SK-N-DZ (cell line): ENCODE results near the gene FNDC11.

Source experiments
- DNase-seq: peaks from one replicate; pipeline ENCODE4 v3.0.0-alpha.2; 2015; ENCODE audit warnings: low spot score

Gene FNDC11

DNA sequence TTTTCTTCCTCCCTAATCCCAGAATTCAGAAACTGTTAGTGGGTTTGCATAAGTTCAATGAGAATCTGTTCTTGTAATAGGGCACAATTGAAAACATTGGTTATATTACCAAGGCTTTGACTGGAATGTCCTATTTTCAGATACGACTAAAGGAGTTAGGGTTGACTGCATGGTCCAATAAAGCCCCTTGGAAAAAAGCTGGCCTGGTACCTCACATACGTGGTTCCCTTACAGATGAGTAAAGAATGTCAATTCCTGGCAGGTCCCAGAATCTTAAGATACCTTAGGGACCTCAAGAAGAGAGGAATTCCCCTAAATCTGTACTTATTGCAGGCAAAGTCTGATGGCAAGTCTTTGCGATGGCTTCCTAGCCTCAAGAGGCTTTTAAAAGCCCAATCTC, 28.8 kb upstream of the FNDC11 start:
- DNase-seq = no peak

- no peak for DNase-seq
These were observed 28.0 kb upstream of the FNDC11 start for GRCh38 chr20:63525971-63526370.

- DNase-seq = no peak
These were observed 26.8 kb upstream of the FNDC11 start for GRCh38 chr20:63527184-63527583.

GRCh38 chr20:63529180-63529860, 24.6 kb upstream of the FNDC11 start:
- no peak for DNase-seq

DNA sequence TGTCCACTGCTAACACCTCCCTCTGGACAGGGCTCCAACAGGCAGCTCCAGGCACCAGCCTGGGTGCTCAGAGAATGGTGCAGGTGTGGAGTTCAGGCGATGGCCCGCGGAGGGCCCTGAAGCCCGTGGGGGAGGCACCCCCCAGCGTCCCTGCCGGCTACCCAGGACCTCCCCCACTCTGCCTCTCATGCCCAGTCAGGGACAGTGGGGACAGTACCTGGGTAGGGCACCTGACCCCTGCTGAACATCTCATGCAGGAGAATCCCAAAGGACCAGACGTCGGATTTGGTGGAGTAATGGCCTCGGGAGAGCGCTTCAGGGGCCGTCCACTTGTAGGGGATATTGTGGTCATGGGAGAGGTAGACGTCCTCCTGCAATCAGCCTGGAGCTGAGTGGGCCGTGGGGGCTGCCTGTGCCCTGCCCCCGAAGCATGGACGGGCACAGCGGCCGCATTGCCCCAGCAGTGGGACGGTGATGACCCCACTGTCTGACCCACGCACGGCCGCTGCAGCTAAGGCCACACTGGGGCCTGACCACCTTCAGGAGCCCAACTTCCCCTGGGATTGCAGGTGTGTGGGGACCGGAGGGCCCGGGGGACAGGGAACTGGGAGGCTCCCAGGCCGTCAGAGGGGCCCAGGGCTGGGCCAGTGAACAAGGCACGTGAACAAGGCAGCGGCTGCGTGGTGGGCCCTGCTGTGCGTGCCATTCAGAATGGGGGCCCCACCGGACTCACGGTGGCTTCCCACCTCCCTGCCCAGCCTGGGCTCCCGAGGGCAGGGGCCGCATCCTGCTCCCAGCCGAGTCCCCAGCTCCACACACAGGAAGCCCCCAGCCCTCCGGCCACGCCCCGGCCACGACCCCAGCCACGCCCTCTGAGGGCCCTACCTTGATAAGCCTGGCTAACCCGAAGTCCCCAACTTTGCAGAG, 23.8 kb upstream of the FNDC11 start:
- DNase-seq = no peak

DNA sequence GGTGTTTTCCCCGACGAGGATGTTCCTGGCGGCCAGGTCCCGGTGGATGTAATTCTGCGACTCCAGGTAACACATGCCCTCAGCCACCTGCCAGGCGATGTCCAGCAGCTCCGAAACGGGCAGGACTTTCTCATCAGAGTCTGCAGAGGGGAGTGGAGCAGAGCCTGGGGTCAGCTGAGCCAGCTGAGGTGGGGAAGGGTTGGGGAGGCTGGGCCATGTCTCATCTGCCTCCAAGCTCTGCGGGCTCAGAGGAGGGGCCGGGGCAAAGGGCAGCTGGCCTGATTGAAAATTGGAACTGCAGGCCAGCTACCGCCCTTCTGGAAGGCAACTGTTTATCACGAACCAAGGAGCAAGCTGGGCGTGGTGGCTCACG, 23.2 kb upstream of the FNDC11 start:
- no peak for DNase-seq

DNA sequence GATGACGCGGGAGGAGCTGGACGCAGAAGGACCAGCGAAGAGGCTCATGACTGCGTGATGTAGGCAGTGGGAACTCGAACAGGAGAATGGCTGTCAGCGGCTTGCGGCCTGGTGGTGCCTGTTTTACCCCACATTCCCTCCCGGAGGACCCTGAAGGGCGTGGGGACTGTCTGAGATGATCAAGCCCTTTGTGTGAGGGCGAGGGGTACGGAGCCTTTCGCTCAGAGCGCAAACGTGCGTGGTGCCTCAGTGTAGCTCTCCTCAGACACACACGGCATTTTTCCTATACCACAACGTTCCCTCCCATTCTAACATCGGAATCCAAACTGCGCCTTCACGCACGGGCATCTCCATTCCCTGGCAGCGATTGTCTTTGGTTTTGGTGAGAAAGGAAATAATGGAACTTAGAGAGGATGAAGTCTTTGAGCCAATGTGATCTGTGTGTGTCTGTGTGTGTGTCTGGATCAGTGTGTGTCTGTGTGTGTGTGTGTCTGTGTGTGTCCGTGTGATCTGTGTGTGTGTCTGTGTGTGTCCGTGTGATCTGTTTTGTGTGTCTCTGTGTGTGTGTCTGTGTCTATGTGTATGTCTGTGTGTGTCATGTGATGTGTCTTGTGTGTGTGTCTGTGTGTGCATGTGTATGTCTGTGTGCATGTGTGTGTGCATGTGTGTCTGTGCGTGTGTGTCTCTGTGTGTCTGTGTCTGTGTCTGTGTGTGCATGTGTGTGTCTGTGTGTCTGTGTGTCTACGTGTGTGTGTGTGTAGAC, 22.1 kb upstream of the FNDC11 start:
- DNase-seq = no peak

GRCh38 chr20:63532449-63532971, 21.4 kb upstream of the FNDC11 start:
- DNase-seq = no peak

DNA sequence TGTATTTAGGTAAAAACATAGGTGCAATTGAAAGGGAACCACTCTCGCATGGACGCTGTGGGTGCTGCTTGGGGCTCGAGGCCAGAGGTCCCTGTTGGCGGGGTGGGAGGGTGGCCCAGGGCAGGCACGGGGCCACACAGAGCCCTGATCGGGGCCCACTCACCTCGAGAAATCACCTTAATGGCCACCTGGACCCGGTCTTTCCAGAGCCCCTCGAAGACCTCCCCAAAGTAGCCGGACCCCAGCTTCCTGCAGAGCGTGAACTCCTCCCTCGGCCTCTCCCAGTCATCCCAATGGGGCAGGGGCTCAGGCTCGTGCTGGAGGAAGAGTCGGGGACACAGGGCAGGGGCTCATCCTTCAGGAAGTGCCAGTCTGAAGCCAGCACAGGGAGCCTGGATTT, 20.6 kb upstream of the FNDC11 start:
- no peak for DNase-seq

DNA sequence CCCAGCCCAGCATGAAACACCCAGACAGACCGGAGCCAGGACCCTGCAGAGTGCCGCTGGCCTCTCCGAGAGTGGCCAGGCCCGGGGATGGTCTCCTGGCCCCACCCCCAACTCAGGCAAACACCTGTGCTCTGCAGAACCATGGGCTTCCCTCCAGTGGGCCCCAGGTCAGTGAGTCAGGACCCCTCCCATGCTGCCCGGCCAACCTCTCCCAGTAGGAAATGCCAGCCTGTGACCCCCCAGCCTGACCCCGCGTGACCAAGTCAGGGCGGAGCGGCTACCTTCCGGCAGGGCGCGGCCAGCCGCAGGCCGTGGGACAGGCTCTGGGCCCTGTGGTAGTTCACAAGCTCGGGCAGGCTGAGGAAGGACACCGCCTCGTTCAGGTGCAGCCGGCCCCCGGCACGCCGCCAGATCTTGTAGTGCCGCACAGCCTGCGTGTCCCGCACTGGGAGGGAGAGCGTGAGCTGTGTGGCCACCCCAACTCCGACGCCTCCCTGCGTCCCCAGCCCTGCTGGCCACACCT, 20.0 kb upstream of the FNDC11 start:
- no peak for DNase-seq

- no peak for DNase-seq
These were observed 19.5 kb upstream of the FNDC11 start for GRCh38 chr20:63534427-63534830.

- no peak for DNase-seq
These were observed 18.9 kb upstream of the FNDC11 start for GRCh38 chr20:63534831-63535651.

DNA sequence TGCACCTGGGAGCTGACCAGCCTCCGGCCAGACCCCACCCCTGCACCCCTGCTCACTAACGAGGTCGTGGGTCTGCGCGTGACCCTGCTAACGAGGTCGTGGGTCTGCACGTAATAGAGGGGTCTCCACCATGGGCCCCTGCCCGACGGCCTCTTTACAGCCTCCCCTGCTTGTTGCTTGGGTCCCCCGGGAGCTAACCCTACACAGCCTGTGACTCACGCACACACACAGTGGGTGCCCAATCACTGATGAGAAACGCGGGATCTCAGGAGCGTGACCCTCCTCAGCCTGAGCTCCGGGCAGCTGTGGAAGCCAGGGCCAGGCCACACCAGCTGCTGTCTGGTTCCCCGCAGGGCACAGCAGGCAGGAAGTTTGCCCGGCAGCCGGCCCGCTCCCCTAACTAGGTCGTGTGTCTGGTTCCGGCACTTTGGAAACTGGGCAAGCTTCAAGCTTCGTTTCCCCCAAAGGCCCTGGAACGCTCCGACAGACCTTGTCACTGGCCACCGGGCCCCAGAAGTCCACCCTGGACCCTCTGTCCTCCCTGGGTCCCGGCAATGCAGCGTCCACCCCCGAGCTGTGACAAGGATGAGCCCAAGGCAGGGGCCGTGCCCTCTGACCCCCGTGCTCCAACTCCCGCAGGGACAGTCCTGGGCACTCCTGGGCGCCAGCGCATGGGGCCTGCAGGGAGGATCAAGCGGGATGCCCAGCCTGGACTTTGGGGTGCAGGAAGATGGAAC, 17.6 kb upstream of the FNDC11 start:
- DNase-seq = no peak

DNA sequence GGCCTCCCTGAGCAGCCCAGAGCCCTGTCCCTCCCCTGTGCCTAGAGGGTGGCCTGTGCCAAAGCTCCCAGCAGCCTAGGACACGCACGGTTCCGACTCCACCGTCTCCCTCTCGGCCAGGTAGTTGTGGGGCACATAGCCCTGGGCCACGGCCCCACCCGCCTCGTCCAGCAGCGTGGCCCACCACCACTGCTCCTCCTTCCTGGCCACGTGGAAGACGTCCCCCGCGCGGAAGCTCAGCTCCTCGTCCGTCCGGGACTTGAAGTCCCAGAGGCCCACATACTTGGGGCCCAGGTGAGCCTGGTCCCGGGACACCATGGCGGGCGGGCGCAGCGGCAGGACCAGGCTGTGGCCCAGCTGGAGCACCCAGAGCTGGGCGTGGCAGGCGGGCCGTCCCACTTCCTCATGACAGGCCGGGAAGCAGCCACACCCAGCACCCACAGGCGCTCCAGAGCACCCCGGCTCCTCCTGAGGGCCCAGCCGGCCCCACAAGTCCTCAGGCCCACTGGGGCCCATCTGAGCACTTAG, 16.9 kb upstream of the FNDC11 start, which contains the start of gene PTK6:
TSS of gene PTK6 (minus strand) at position 380 of the 528 bp plus-strand sequence. CDS start at position 318, 62 bp downstream.
- no peak for DNase-seq

DNA sequence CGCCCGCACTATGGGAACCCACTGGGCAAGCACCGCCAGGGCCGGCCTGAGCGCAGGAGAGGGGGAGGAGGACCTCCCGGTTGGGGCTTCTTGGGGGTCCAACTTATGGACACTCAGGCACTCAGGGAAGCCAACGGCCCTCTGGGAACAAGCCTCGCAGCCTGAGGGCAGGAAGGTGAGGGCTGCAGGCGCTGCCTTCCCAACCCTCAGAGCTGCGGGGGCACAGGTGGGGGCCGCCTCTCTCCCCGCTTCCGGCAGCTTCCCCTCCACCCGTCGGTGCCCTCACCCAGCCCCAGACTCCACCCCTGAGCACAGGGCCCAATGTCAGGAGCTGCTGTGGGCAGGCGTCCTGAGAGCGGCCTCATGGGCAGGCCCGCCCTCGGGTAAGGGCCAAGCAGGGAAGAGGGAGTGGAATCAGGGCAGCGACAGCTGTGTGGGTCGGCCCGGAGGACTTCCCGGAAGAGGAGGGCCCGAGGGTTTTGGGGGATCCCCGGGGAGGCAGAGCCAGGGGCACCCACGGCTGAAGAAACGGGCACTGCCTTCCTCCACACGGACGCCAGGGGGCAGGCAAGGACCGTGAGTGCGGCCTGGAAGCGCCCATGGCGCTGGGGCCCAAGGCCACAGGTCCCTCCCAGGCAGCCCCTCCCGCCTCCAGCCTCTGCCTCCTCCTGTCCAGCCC, 16.3 kb upstream of the FNDC11 start:
- DNase-seq = peak; percentile 86

DNA sequence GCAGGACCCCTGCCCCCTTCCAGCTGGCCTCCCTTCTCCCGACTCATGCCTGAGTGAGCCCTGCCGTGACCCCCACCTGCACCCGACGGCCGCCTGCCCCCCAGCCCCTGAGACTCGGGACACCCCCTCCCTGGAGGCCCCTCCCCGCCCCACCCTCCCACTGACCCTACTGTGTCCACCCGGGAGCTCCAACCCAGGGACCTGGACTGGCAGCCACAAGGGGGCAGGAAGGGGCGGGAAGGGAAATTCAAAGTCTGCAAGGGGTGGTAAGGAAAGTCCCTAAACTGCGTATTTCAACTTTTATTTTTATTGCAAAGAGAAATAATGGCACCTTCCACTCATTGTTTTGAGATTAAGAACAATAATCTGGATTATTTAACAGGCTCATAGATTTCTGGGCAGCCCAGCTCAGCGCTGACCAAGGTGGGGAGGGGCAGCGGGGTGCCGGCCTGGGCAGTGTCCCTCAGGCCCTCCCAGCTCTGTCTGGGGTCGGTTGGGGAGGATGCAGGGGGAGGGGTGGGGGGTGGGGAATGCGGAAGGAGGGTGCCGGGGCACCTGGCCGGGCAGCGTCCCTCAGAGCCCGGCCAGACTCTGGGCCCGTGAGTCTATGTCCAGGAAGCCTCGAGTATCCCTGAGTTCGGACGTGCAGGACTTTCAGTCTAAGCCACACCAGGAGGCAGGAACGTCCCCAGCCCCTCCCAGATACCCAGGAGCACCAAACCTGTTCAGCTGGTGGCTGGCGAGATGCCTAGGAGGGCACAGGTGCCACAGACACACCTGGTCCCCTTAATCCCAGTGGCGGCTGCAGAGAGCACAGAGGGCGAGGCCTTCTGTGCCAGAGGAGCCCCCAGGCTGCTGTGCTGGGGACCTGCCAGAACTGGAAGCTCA, 15.5 kb upstream of the FNDC11 start:
- no peak for DNase-seq

DNA sequence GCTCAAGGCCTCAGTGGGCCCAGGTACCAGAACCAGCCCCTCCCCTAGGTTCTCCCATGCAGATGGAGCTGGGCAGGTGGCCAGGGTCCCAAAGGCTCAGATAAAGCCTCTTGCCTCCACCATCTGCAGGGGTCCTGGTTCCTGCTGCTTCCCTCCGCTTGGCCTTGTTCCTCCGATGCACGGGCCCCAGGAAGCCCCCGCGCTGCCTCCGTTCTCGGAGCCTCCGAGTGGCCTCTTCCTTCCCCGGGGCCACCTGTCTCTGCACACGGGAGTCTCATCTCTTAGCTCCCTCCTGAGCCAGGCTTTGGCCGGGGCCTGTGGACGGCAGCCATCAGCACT, 14.9 kb upstream of the FNDC11 start:
- DNase-seq = no peak
